ENCODE data around the gene FZD1.

DNA sequence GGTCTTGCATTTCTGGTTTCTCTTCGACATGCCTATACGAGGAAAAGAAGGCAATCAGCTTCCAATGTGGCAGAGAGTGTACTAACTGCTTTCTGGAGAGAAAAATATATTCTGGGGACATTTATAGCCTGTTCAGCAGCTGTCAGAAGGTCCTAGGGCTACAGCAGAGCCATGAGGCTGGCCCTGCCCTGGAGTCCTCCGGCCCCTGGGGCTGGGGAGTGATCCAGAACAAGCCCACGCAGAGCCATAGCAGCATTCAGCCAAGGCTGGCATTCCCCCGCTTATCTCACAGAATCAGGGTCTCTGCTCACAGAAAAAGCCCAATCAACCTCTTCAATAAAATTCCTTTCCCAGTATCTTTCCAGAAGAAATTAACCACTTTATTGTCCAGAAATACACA is 48.9 kb downstream of the FZD1 start:
- TF ChIP-seq ZNF384 (IDR thresholded peaks at IDR 0.05) = no peak
- no peak for TF ChIP-seq ARNT (IDR thresholded peaks at IDR 0.05)
- TF ChIP-seq HDGF (IDR thresholded peaks at IDR 0.05; ENCODE audit: borderline replicate concordance) = no peak

Data from HEK293T (cell line).